Neuronal stem cell (in vitro differentiated cells): ENCODE results near the gene ZSWIM9.

Experiments used
- DNase-seq: peaks from one replicate; pipeline ENCODE4 v3.0.0-alpha.2; 2013; ENCODE audit warnings: low spot score
- H2AFZ ChIP-seq: one replicate; pipeline ENCODE4 v1.6.1; 2013; ENCODE audit warnings: mild to moderate bottlenecking, low read length, inconsistent platforms
- H2AK5ac ChIP-seq: 2 replicates; pipeline ENCODE4 v1.6.1; 2013; ENCODE audit warnings: low read depth, mild to moderate bottlenecking, inconsistent platforms, low read length, moderate library complexity, mixed read lengths
- H2BK120ac ChIP-seq: 2 replicates; pipeline ENCODE4 v1.6.1; 2013; ENCODE audit warnings: low read depth, mild to moderate bottlenecking, inconsistent platforms, low read length, moderate library complexity, mixed read lengths
- H2BK12ac ChIP-seq: one replicate; pipeline ENCODE4 v1.6.1; 2013; ENCODE audit warnings: low read length, inconsistent platforms
- H2BK15ac ChIP-seq: 2 replicates; pipeline ENCODE4 v1.6.1; 2013; ENCODE audit warnings: mild to moderate bottlenecking, low read length, inconsistent platforms, mixed read lengths
- H2BK5ac ChIP-seq: one replicate; pipeline ENCODE4 v1.6.1; 2013; ENCODE audit warnings: inconsistent platforms, mild to moderate bottlenecking, low read length, moderate library complexity
- H3K14ac ChIP-seq: one replicate; pipeline ENCODE4 v1.6.1; 2013; ENCODE audit warnings: low read length, inconsistent platforms
- H3K18ac ChIP-seq: 2 replicates; pipeline ENCODE4 v1.6.1; 2013; ENCODE audit warnings: low read length, inconsistent platforms
- H3K23ac ChIP-seq: 2 replicates; pipeline ENCODE4 v1.6.1; 2013; ENCODE audit warnings: low read depth, mild to moderate bottlenecking, mixed read lengths, low read length, inconsistent platforms; ENCODE audit not compliant: poor library complexity
- H3K27ac ChIP-seq: replicated peaks from 3 replicates; pipeline ENCODE4 v1.5.1; 2013; ENCODE audit warnings: low read length, inconsistent platforms
- H3K27me3 ChIP-seq, 3 experiments: 2 replicates each; pipeline ENCODE4 v1.6.1; 2013; ENCODE audit warnings: low read length in 3 of 3, mild to moderate bottlenecking in 2 of 3, inconsistent platforms in 1 of 3, low read depth in 1 of 3, mixed read lengths in 1 of 3, moderate library complexity in 1 of 3; ENCODE audit not compliant: control insufficient read depth in 3 of 3, insufficient read depth in 3 of 3
- H3K36me3 ChIP-seq, 2 donors: replicated peaks in 1 of 2; 2 replicates each; pipeline ENCODE4 v1.6.1; 2013; ENCODE audit warnings: low read length in 2 of 2; ENCODE audit not compliant: control insufficient read depth in 2 of 2, insufficient read depth in 2 of 2
- H3K4ac ChIP-seq: 2 replicates; pipeline ENCODE4 v1.6.1; 2013; ENCODE audit warnings: inconsistent platforms, mild to moderate bottlenecking, low read length, moderate library complexity
- H3K4me1 ChIP-seq, 2 donors: 1 replicate in 1 of 2; 2 replicates in 1 of 2; pipeline ENCODE4 v1.6.1; 2013; ENCODE audit warnings: low read length in 2 of 2, low read depth in 1 of 2; ENCODE audit not compliant: control insufficient read depth in 2 of 2, insufficient read depth in 1 of 2
- H3K4me2 ChIP-seq: one replicate; pipeline ENCODE4 v1.6.1; 2013; ENCODE audit warnings: mild to moderate bottlenecking, low read length, inconsistent platforms; ENCODE audit not compliant: insufficient read depth, poor library complexity, severe bottlenecking
- H3K4me3 ChIP-seq, 2 donors: 2 replicates each; pipeline ENCODE4 v1.5.1; 2013; ENCODE audit warnings: low read length in 2 of 2, mild to moderate bottlenecking in 2 of 2, inconsistent platforms in 1 of 2, moderate library complexity in 1 of 2
- H3K79me1 ChIP-seq: one replicate; pipeline ENCODE4 v1.6.1; 2013; ENCODE audit warnings: low read depth, mild to moderate bottlenecking, inconsistent platforms, low read length, moderate library complexity
- H3K9ac ChIP-seq: one replicate; pipeline ENCODE4 v1.6.1; 2013; ENCODE audit warnings: mild to moderate bottlenecking, low read depth, low read length, inconsistent platforms; ENCODE audit not compliant: poor library complexity
- H3K9me3 ChIP-seq, 2 donors: replicated peaks in 1 of 2; 2 replicates each; pipeline versions ENCODE3 to v1.6.1; 2013; ENCODE audit warnings: low read length in 2 of 2, mild to moderate bottlenecking in 2 of 2, inconsistent platforms in 1 of 2, low read depth in 1 of 2, mixed read lengths in 1 of 2, moderate library complexity in 1 of 2; ENCODE audit not compliant: control insufficient read depth in 2 of 2, insufficient read depth in 1 of 2
- H4K8ac ChIP-seq: one replicate; pipeline ENCODE4 v1.6.1; 2013; ENCODE audit warnings: low read depth, mild to moderate bottlenecking, inconsistent platforms, low read length, moderate library complexity
- H4K91ac ChIP-seq: one replicate; pipeline ENCODE4 v1.6.1; 2013; ENCODE audit warnings: low read length, low read depth, mild to moderate bottlenecking, inconsistent platforms; ENCODE audit not compliant: poor library complexity
- WGBS, 2 donors: extraction: QIAGEN DNeasy Blood & Tissue Kit; methylation state at CpG; one replicate each; pipeline ENCODE4 v1.1.7; 2013; ENCODE audit warnings: missing lambda C conversion rate in 2 of 2, mixed read lengths in 1 of 2; ENCODE audit not compliant: insufficient read length in 2 of 2, insufficient replicate concordance in 1 of 2; ENCODE audit errors: extremely low coverage in 2 of 2; 5-methylcytosine and 5-hydroxymethylcytosine counted together

Gene ZSWIM9

DNA sequence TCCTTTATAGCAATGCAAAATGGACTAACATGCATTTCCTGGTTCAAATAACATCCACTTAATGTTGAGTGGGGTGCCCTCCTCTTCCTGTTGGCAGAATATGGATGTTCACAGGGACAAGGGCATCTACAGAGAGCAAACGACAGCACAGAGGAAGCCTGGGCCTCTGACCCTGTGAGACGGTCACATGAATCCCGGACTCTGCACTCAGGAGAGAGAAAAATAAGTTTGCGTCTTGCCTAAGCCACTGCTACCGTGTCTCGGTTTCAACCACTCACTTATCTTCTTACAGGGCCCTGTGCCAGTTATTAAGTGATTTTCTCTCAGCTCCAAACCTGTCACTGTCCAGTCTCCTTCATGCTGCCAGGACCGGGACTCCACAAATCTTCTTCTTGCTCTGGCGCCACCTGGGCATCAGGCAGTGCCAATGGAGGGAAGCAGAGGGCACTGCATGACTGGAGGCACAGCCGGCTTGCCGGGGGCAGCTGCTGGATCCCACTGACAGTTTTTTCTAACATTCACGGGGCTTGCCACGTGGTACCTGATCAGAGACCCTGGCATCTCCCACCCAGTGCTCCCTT lies 12.2 kb upstream of the ZSWIM9 start:
- Histone ChIP-seq H3K14ac (no peak overlapping the region), H3K36me3 (peaks cover 40 to 89% of the 10 kb centered on the region in 2 donors), H4K91ac (no peak overlapping the region), H3K9ac (no peak overlapping the region), H2BK120ac (no peak overlapping the region), H3K4me3 (no peak overlapping the region), H3K9me3 (no peaks in the 10 kb centered on the region), H2BK15ac (no peak overlapping the region), H3K4ac (no peak overlapping the region), H3K4me2 (no peak overlapping the region), H3K23ac (no peak overlapping the region), H2BK5ac (no peak overlapping the region), H2AFZ (no peak overlapping the region), H3K79me1 (no peaks in the 10 kb centered on the region), H3K27me3 (peaks cover 0 to 2% (median 0%) of the 10 kb centered on the region in 3 experiments), H4K8ac (no peak overlapping the region), H3K27ac (no peak overlapping the region), H3K4me1 (no peaks in the 10 kb centered on the region), H2AK5ac (no peak overlapping the region), H3K18ac (no peak overlapping the region), H2BK12ac (no peak overlapping the region)
- no peak for DNase-seq
- WGBS, 2 donors, result no CpG with 5 or more reads among the region's 12 CpGs

DNA sequence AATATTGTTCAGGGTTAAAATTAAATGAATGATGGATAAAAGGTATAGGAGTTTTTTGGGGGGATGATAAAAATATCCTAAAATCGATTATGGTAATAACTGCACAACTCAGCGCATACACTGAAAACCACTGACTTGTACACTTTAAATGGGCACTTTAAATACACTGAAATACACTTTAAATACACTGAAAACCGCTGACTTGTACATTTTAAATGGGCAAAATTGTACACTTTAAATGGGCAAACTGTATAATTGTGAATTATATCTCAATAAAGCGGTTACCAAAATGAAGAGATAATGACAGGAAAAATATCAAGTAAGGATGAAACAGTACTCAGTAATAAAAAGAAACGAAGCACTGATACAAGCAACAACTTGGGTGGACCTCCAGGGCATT lies 1.8 kb upstream of the ZSWIM9 start:
- H3K4me3 ChIP-seq, result no peak overlapping the region
- no peak overlapping the region for H3K18ac ChIP-seq
- no peak overlapping the region for H3K27ac ChIP-seq
- H2BK12ac ChIP-seq, result no peak overlapping the region
- H2BK15ac ChIP-seq, result no peak overlapping the region
- peaks cover 6 to 8% of the 10 kb centered on the region in 2 donors for H3K4me1 ChIP-seq
- H3K9ac ChIP-seq, result no peak overlapping the region
- H3K4me2 ChIP-seq, result no peak overlapping the region
- no peak overlapping the region for H3K23ac ChIP-seq
- H4K91ac ChIP-seq, result no peak overlapping the region
- no peak for DNase-seq
- no peak overlapping the region for H2BK120ac ChIP-seq
- H3K36me3 ChIP-seq, result peaks cover 11 to 39% of the 10 kb centered on the region in 2 donors
- H4K8ac ChIP-seq, result no peak overlapping the region
- no peaks in the 10 kb centered on the region for H3K27me3 ChIP-seq
- no peak overlapping the region for H2AK5ac ChIP-seq
- no peak overlapping the region for H2AFZ ChIP-seq
- H2BK5ac ChIP-seq, result no peak overlapping the region
- H3K79me1 ChIP-seq, result peaks cover 10% of the 10 kb centered on the region
- WGBS, 2 donors, result no CpG with 5 or more reads among the region's 5 CpGs
- H3K9me3 ChIP-seq, result no peaks in the 10 kb centered on the region
- H3K14ac ChIP-seq, result no peak overlapping the region
- H3K4ac ChIP-seq, result no peak overlapping the region

DNA sequence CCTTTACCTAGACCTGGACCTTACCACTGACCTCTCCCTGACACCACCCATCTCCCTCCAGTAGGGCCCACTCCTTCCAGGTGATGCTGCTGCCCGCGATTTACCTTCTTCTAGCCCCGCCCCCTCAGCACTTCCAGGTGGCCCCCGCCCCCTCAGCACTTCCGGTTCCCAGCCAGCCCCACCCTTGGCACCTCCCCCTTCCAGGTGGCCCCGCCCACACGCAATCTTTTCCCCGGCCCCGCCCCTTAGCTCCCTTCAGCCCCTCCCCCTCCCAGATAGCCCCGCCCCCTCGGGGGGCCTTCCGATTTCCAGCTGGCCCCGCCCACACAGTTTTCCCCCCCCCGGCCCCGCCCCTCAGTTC lies 922 bp upstream of the ZSWIM9 start:
- no CpG with 5 or more reads among the region's 15 CpGs for WGBS, 2 donors
- peak overlapping the region; percentile 98 for H3K9ac ChIP-seq
- H3K4me2 ChIP-seq, result peak overlapping the region; percentile 68
- H2BK120ac ChIP-seq, result no peak overlapping the region
- no peak overlapping the region for H3K23ac ChIP-seq
- no peak overlapping the region for H2BK12ac ChIP-seq
- no peak overlapping the region for H2AK5ac ChIP-seq
- H3K14ac ChIP-seq, result no peak overlapping the region
- H3K4ac ChIP-seq, result no peak overlapping the region
- no peak overlapping the region for H3K27ac ChIP-seq
- no peak overlapping the region for H4K91ac ChIP-seq
- H3K9me3 ChIP-seq, result no peaks in the 10 kb centered on the region
- peaks cover 11 to 40% of the 10 kb centered on the region in 2 donors for H3K36me3 ChIP-seq
- no peak overlapping the region for H4K8ac ChIP-seq
- H3K18ac ChIP-seq, result no peak overlapping the region
- peaks cover 10% of the 10 kb centered on the region for H3K79me1 ChIP-seq
- H3K27me3 ChIP-seq, result no peaks in the 10 kb centered on the region
- peak overlapping the region; percentile 99 for H2BK5ac ChIP-seq
- DNase-seq, result peak; percentile 67
- H2AFZ ChIP-seq, result peak overlapping the region; percentile 100
- H2BK15ac ChIP-seq, result no peak overlapping the region
- peaks cover 6 to 8% of the 10 kb centered on the region in 2 donors for H3K4me1 ChIP-seq
- H3K4me3 ChIP-seq, result peak overlapping the region; percentile 97 to 100

DNA sequence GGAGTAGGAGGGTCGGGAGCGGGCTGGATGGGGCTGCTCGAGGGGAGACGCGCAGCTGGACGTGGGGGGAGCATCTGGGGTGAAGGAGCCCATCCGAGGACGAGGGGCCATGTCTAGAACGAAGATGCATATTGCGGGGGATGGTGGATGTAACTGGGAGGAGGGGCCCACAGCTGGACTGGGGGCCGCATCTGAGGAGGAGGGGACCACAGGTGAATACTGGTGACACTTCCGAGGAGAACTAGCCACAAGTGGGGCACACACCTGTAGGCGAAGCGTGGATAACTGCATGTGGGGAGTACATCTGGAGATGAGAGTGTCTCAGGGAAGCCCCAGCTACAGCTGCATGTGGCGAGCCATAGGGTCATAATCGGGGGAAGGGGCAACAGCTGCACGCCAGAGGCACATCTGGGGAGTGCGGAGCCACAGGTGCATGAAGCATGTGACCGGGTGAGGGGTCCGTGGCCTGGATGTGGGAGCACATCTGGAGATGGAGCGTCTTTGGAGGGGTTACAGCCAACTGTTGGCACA lies 402 bp downstream of the ZSWIM9 start:
- no CpG with 5 or more reads among the region's 21 CpGs for WGBS, 2 donors
- Histone ChIP-seq H3K27ac (peak overlapping the region; percentile 30), H3K23ac (peak overlapping the region; percentile 92), H3K27me3 (no peaks in the 10 kb centered on the region), H3K36me3 (peaks cover 16 to 41% of the 10 kb centered on the region in 2 donors), H3K18ac (peak overlapping the region; percentile 91), H2BK15ac (peak overlapping the region; percentile 10), H3K9ac (peak overlapping the region; percentile 95), H2AFZ (peak overlapping the region; percentile 100), H3K4ac (peak overlapping the region; percentile 38), H4K91ac (peak overlapping the region; percentile 67), H3K4me1 (peaks cover 6 to 8% of the 10 kb centered on the region in 2 donors), H3K4me3 (peak overlapping the region; percentile 97 to 100), H4K8ac (no peak overlapping the region), H3K79me1 (peaks cover 12% of the 10 kb centered on the region), H2BK5ac (peak overlapping the region; percentile 99), H2BK12ac (no peak overlapping the region), H2AK5ac (peak overlapping the region; percentile 98), H3K9me3 (no peaks in the 10 kb centered on the region), H3K4me2 (peak overlapping the region; percentile 83), H3K14ac (peak overlapping the region; percentile 91), H2BK120ac (no peak overlapping the region)
- no peak for DNase-seq
